GM19238 (cell line): ENCODE measurements around the gene NOTCH2.
A peak's percentile ranks its signal among the peaks of the same experiment; 100 is the strongest.

ENCODE experiments used
- DNase-seq: peaks from one replicate; pipeline ENCODE4 v3.0.0; 2011; ENCODE audit warnings: low spot score; ENCODE audit not compliant: insufficient read length

NOTCH2 gene

DNA sequence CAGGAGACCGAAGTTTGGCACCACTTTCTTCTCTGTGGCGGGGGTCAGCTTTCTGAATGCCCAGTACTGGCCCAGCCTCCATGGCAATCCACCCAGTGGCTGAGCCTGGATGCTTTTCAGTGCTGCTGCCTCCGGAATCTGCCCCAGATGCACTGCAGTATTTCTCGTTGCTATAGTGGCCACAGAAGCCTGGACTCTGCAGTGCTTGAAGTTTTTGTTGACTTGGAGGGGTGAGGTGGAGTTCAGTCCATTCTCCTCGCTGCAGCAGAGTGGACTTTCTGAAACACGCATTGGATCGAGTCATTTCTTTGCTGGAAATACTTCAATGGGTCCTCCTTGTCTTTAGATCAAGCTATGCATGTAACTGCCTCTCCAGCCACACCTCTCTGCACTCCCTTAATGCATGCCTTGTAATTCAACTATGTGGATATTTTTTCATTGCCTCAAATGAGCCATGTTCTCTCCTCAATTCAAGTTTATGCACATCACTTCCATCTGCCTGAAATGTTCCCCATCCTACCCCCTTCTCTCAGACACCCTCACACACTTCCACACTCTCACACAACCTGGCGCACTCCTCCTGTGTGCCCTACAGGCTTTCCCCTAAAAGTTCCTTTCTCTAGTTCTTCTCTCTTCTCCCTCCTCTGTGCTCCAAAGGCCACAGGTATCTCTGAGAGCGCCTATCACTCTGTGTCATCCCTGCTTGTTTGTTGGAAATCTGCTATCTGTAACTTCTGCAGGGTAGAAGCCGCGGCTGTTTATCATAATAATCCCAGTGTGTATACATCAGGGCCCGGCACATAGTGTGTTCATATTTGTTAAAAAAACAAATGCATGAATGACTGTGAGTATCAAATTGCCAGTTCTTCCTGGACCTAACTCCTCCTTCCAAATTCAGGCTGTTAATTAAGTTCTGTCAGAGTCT, 189.7 kb downstream of the NOTCH2 start:
- no peak for DNase-seq

DNA sequence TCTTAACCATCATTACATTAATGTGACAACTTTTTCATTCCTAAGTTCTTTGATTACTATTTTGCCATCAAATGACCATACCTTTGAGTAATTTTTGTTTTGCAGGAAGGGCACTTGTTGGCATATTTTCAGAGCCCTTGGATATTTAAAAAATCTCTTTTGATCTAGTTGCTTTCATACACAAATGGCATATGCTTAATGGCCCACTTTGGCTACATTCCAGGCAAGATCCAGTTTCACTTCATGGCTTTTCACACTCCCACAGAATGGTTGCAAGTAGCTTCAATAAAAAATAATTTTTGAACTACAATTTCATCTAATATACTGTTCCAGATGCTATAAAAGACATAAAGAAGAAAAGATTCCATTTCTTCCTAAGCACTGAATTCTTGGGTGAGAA, 191.3 kb downstream of the NOTCH2 start:
- DNase-seq, result no peak

DNA sequence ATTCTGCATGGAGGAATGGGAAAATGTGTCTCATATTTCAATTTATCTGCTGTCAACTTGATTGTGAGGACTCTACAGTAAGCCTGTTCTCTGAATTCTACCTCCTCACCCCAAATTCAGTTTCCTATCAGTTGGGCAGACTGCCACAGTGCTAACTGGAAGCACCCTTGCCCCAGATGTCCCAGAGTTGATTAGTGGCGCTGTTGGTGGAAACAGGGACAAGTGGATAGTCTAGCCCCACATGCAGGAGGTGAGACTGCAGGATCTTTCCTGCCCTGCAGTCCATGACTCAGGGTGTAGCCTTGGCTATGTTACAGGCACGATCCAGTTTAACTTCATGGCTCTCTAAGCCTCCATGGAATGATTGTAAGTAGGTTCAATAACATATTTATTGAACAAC, 195.3 kb downstream of the NOTCH2 start:
- DNase-seq, result no peak

DNA sequence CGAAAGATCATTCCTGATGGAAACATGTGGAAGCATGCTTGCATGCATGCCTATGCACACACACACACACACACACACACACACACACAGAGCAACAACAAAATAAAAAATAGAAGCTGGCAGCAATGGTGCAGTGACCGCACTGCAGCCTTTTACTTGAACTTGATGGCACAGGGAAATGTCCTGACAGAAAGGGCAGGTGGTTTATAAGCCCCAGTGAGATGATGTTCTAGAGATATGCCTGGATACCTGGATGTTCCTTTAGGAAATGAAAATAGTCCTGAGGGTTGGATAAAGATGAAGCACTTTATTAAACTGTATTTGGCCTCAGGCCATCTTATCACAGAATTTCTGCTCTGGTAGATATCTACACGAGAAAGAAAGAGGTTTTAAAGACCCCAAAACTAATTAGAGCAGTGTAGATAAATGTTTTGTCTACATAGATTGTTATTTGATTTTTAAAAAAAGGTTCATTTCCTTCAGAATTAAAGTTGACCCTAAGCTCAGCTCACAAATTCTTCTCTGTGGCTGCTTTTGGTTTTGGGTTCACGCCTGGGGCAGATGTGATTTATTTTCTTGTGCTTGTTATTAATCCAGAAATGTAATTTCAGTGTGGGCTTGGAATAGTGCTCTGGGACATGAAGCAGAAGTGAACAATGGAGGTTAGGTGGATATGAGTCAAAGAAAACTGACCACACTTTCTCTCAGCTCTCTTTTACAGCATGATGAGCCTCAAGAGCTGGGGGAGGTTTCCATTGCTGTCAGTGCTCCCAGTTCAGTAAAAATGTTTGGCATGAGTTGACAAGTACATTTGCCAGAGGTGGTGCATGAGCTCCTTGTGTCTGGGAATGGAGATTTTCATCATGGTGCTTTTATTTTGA, 196.1 kb downstream of the NOTCH2 start:
- DNase-seq, result no peak

DNA sequence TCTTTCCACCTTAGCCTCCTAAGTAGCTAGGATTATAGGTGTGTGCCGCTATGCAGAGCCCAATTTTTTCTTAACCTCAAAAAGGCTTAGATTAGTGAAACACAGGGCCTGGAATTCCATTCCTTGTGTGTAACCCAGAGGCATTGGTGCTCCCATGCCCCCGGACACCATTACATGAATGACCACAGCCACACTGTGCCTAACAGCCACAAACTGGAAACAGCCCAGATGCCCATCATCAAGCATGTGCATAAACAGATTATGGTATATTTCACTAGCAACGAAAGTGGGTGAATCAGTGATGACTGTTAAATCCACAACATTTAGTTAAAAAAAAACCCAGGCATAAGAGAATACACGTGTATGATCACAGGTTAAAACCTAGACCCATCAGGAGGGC, 197.6 kb downstream of the NOTCH2 start:
- DNase-seq, result no peak

DNA sequence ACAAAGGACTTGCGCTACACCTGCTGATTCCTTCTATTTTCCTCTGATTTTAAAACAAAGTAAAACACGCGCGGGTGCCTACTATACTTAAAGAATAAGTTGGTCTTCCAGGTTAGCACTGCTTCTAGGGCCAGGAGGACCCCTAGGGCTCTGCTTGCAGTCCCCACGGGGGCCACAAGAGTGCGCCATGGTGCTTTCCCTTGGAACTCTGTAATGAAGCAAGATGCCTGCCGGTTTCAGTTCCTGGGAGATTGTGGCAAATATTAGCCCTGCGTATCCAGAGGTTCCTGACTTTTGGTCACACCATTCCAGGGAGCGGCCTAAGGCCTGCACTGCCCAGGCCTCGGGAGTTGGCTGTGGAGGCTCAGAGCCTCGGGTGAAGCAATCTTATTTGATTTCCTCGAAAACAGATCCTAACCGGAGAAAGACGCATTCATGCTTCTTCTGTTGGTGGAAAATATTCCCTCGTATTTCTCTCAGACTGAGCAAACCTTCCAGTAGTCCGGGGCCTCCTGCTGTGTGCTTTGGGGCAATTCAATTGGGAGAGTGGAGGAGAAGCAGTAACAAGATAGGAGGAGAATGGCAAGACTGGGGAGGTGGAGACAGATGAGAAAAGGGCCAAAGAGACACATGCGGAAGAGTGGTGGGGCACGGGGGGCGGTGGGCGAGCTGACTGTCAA, 198.4 kb downstream of the NOTCH2 start:
- peak; percentile 33 for DNase-seq

DNA sequence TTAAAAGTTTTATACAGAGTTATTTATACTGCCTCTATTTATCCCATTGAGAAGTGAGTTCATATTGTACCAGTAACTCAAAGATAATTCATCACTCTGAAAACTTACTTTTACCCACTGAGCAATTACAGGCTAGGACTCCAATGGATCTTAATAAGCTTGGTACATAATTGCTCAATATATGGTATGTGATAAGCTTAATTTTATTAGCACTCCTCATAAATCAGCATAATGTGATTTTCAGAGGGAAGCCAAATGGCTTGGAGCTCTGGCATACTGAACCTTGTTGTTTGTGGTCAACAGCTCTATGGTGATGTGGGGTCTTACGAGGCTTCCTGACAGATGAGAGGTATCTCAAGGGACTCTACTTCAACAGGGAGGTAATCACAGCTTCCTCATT, 199.5 kb downstream of the NOTCH2 start:
- DNase-seq, result no peak

DNA sequence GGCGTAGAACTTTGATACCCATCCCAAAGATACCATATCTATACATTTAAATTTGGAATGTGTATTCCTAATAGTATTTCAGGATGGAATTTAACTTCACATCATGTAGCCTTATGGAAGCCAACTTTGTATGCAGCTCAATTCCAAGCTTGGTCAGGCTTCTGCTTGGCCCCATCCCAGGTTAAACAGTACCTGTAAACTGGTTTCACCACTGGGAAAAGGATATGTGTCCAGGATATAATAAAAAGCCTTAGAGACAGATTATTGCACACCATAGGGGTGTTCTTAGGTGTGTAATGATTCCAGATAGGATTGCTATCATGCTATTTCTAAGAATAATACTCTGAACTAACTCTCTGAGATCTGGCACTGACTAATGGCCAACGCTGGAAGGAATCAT, 201.3 kb downstream of the NOTCH2 start:
- no peak for DNase-seq

DNA sequence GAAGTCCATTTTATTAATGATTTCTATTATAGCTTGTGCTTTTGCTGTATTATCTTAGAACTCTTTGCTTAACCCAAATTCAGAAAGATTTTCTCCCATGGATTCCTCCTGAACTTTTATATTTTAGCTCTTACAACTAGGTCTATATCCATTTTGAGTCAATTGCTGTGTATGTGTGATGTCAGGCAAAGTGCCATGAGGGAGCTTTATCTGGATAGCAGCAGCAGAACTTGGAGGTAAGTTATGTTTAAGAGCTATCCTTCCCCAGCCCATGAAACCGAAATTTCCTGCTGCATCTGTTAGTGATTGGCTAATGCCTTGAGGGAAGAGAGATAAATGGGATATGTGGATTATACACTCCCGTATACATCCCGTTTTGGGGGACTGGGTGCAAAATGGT, 203.0 kb downstream of the NOTCH2 start:
- DNase-seq, result no peak

DNA sequence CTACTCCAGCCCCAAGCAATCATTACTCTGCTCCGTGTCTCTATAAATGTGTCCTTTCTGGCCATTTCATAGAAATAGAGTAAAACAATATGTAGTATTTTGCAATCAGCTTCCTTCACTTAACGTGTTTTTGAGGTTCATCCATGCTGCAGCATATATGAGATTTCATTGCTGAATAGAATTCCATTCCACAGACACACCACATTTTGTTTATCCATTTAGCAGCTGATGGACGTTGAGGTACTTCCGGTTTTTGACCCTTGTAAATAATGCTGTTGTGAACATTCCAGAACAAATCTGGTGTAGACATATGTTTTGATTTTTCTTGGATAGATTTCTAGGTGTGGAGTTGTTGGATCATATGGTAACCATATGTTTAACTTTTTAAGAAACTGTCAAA, 203.8 kb downstream of the NOTCH2 start:
- DNase-seq, result no peak

DNA sequence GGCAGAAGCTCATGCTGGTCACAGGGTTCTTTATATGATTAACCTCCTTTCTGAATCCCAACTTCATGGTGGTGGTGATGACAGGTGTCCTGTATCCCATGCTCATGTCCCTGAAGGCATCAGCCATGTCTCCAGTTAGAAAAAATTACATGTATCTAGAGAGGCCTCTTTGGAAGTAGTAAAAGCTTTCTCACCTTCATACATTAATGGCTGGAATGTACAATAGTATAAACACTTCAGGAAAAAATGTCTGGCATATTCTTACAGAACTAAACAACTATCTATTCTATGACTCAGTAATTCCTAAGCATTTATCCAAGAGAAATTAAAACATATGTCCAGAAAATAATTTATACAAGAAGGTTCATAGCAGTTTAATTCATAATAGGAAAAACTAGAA, 207.2 kb downstream of the NOTCH2 start:
- DNase-seq, result no peak
